Common myeloid progenitor, CD34-positive (primary cell): ENCODE data around the gene HAS3.

ENCODE experiments used
- CTCF ChIA-PET: fragments of 350-600 bp; sonication (Branson Sonifier 250); formaldehyde crosslinking; loops from one replicate; lab custom pipeline; 2021; ENCODE audit warnings: antibody characterized with exemption; lab: Charles Lee
- POLR2A ChIA-PET: fragments of 350-600 bp; sonication (Branson Sonifier 250); formaldehyde crosslinking; loops from one replicate; lab custom pipeline; 2021; ENCODE audit warnings: antibody characterized with exemption; lab: Charles Lee
- DNase-seq, 3 donors: peaks; one replicate each; pipeline versions ENCODE4 v3.0.0 to v3.0.0-alpha.2; 2013
- H3K27ac ChIP-seq, 2 experiments: 1 replicate in 1 of 2; 2 replicates in 1 of 2; pipeline ENCODE4 v1.7.0; 2013; ENCODE audit warnings: inconsistent platforms in 2 of 2, low read length in 2 of 2, mild to moderate bottlenecking in 2 of 2, low read depth in 1 of 2, moderate library complexity in 1 of 2; ENCODE audit not compliant: severe bottlenecking in 2 of 2, insufficient read depth in 1 of 2, poor library complexity in 1 of 2
- H3K27me3 ChIP-seq, 5 experiments: replicated peaks in 2 of 5; 1 replicate in 3 of 5; 2 replicates in 2 of 5; pipeline versions ENCODE4 v1.6.1 to v1.7.0; 2013; ENCODE audit warnings: low read length in 4 of 5, mild to moderate bottlenecking in 2 of 5, moderate library complexity in 2 of 5, inconsistent platforms in 1 of 5; ENCODE audit not compliant: insufficient read depth in 5 of 5, control insufficient read depth in 4 of 5
- H3K36me3 ChIP-seq, 4 experiments: 1 replicate in 2 of 4; 2 replicates in 2 of 4; pipeline versions ENCODE4 v1.6.1 to v1.7.0; 2013; ENCODE audit warnings: low read length in 3 of 4, control low read depth in 1 of 4, mild to moderate bottlenecking in 1 of 4; ENCODE audit not compliant: control insufficient read depth in 4 of 4, insufficient read depth in 4 of 4
- H3K4me1 ChIP-seq, 4 experiments: 1 replicate in 3 of 4; 2 replicates in 1 of 4; pipeline versions ENCODE4 v1.6.1 to v1.7.1; 2013; ENCODE audit warnings: low read length in 3 of 4, mild to moderate bottlenecking in 3 of 4, control low read depth in 1 of 4, inconsistent platforms in 1 of 4, moderate library complexity in 1 of 4; ENCODE audit not compliant: control insufficient read depth in 4 of 4, insufficient read depth in 4 of 4; ENCODE audit errors: control extremely low read depth in 1 of 4
- H3K4me3 ChIP-seq, 7 experiments: 1 replicate in 4 of 7; 2 replicates in 3 of 7; pipeline versions ENCODE4 v1.5.1 to v1.7.0; 2013; ENCODE audit warnings: mild to moderate bottlenecking in 7 of 7, low read length in 6 of 7, moderate library complexity in 6 of 7, inconsistent platforms in 2 of 7, low read depth in 2 of 7, control low read depth in 1 of 7; ENCODE audit not compliant: insufficient read depth in 4 of 7, control insufficient read depth in 1 of 7; ENCODE audit errors: extremely low read depth in 1 of 7
- H3K9me3 ChIP-seq, 5 experiments: 1 replicate in 4 of 5; 2 replicates in 1 of 5; pipeline versions ENCODE4 v1.6.1 to v1.7.1; 2013; ENCODE audit warnings: low read length in 4 of 5, mild to moderate bottlenecking in 2 of 5, inconsistent platforms in 1 of 5, low read depth in 1 of 5, moderate library complexity in 1 of 5; ENCODE audit not compliant: control insufficient read depth in 4 of 5, insufficient read depth in 2 of 5; ENCODE audit errors: control extremely low read depth in 1 of 5
- WGBS: methylation state at CpG from one replicate; pipeline ENCODE4 v1.1.5; 2013; ENCODE audit not compliant: insufficient coverage; 5-methylcytosine and 5-hydroxymethylcytosine counted together

Gene HAS3

DNA sequence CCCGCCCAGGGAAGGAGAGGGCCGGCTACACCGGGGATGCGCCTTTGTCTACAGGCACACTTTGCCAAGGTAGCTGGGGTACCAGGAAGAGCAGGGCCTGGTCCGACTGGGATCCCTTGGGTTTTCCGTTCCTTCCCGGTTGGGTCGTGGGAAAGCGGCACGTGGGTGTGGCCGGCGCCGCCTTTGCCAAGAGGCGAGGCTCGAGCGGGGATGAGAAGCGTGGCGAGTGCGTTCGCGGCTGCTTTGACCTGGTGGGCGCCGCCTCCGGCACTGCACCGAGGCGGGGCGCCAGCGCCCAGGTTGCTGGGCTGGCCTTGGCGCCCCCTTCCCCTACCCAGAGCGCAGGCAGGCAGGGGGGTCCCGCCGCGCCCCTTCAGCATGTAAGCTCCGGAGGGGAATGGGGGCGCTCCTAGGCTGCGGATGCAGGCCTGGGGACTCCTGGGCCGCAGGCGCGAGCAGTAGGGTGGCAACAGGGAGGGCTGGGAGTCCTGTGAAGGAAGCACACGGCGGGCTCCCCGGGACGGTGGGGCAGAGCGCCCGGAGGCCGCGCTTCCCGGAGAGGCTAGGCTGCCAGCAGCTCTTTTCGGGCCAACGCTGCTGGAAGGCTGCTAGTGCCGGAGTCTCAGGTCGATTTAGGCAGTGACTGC, 2.0 kb downstream of the HAS3 start:
- Histone ChIP-seq H3K4me3 (peak overlapping the region in 3 of 7 experiments; percentile 64 to 74 (median 70)), H3K36me3 (peaks cover 0 to 15% (median 9%) of the 10 kb centered on the region in 4 experiments), H3K27me3 (peaks cover 0 to 57% (median 12%) of the 10 kb centered on the region in 5 experiments), H3K4me1 (peaks cover 0 to 43% (median 32%) of the 10 kb centered on the region in 4 experiments), H3K9me3 (no peaks in the 10 kb centered on the region), H3K27ac (no peak overlapping the region)
- ChIA-PET POLR2A (interaction anchor here (0.7 kb wide), 1 partner anchor 22 kb away, joined by 3 read pairs; no protein-coding TSS in a partner anchor), CTCF (interaction anchor here (0.7 to 2.1 kb wide), 4 partner anchors 12 to 28 kb away, joined by 3 to 7 read pairs (median 5); no protein-coding TSS in a partner anchor)
- 12% methylated on average over 34 of the region's 52 CpGs for WGBS
- DNase-seq = peak in 2 of 3 donors; percentile 25 to 28

DNA sequence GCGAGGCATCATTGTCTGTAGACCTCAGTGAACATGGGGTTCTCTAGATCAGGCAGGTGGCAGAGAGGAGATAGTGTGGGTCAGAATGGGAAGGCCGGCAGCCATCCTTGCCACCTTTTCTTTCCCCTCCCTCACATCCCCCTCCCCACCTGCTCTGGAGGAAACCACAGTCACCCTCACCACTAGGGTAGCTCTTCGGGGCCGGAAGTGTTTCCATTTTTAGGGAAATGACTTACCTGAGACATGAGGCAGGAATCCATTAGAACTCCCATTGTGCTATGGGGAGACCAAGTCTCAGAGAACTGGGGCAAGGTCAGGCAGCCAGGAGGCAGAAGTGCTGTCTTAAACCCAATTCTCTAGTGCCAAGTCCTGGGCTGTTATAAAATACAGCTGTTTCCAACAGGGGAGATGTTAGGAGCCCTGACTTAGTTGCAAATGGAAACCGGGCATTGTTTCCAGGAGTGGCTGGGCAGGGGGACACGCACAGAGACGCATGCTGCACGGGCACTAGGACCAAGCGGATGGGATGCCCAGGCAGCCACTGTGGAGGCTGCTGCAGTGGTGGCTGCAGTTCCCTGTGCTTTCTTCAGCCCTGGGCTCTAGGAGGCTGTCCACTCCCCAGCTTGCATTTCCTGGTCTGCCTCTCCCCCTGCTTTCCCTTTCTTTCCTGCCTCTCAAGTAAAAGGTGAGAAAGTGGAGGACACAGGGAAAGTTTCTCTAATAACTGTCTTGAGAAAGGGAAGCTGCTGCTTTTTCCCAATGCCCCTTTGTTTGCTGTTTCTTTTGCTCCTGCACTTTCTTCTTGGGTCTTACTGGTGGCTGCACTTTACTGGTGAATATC, 2.8 kb downstream of the HAS3 start:
- Histone ChIP-seq H3K27me3 (peaks cover 0 to 51% (median 10%) of the 10 kb centered on the region in 5 experiments), H3K4me3 (no peak overlapping the region), H3K9me3 (no peaks in the 10 kb centered on the region), H3K27ac (no peak overlapping the region), H3K4me1 (peaks cover 0 to 43% (median 33%) of the 10 kb centered on the region in 4 experiments), H3K36me3 (peaks cover 0 to 15% (median 9%) of the 10 kb centered on the region in 4 experiments)
- POLR2A ChIA-PET = no interaction called here
- DNase-seq = no peak
- CTCF ChIA-PET = interaction anchor here (0.7 to 2.1 kb wide), 5 partner anchors 11 to 27 kb away, joined by 3 to 7 read pairs (median 3); no protein-coding TSS in a partner anchor
- WGBS = 78% methylated on average over 8 of the region's 9 CpGs

DNA sequence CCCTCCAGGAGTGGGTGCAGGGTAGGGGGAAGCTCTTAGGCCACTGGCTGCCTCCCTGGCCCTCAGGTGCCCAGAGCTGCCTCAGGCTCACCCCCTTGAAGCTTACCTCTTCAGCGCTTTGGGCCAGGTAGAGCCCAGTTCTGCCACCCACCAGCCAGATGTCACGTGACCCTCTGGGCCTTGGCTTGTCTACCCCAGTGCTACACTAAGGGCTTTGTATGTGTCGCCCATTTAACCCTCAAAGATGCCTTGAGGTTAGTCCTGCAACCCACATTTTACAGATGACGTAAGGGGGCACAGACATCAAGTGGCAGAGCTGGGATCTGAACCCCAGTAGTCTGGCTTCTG, 3.4 kb downstream of the HAS3 start:
- CTCF ChIA-PET = interaction anchor here (1.3 to 2.1 kb wide), 3 partner anchors 10 to 20 kb away, joined by 3 to 7 read pairs (median 7); no protein-coding TSS in a partner anchor
- Histone ChIP-seq H3K4me1 (peaks cover 0 to 43% (median 33%) of the 10 kb centered on the region in 4 experiments), H3K27ac (no peak overlapping the region), H3K36me3 (peaks cover 0 to 18% (median 12%) of the 10 kb centered on the region in 4 experiments), H3K27me3 (peaks cover 0 to 51% (median 8%) of the 10 kb centered on the region in 5 experiments), H3K9me3 (no peaks in the 10 kb centered on the region), H3K4me3 (no peak overlapping the region)
- POLR2A ChIA-PET = no interaction called here
- 98% methylated on average over 4 of the region's 4 CpGs for WGBS
- no peak for DNase-seq

DNA sequence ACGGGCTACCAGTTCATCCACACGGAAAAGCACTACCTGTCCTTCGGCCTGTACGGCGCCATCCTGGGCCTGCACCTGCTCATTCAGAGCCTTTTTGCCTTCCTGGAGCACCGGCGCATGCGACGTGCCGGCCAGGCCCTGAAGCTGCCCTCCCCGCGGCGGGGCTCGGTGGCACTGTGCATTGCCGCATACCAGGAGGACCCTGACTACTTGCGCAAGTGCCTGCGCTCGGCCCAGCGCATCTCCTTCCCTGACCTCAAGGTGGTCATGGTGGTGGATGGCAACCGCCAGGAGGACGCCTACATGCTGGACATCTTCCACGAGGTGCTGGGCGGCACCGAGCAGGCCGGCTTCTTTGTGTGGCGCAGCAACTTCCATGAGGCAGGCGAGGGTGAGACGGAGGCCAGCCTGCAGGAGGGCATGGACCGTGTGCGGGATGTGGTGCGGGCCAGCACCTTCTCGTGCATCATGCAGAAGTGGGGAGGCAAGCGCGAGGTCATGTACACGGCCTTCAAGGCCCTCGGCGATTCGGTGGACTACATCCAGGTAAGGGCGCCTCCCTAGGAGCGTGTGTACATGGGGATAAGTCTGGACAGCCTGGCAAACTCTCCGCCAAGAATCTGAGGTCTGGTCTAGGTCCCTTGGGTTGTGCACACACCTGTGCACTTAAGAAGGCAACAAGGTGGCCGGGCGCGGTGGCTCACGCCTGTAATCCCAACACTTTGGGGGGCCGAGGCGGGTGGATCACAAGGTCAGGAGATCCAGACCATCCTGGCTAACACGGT, 4.2 kb downstream of the HAS3 start:
- ChIA-PET POLR2A (no interaction called here), CTCF (interaction anchor here (6.0 kb wide), 1 partner anchor 14 kb away, joined by 71 read pairs; no protein-coding TSS in a partner anchor)
- WGBS = 95% methylated on average over 45 of the region's 48 CpGs
- no peaks in the 10 kb centered on the region for H3K9me3 ChIP-seq
- H3K4me1 ChIP-seq = peaks cover 0 to 43% (median 33%) of the 10 kb centered on the region in 4 experiments
- H3K36me3 ChIP-seq = peaks cover 0 to 26% (median 17%) of the 10 kb centered on the region in 4 experiments
- DNase-seq = no peak
- H3K4me3 ChIP-seq = no peak overlapping the region
- no peak overlapping the region for H3K27ac ChIP-seq
- peaks cover 0 to 50% (median 7%) of the 10 kb centered on the region in 5 experiments for H3K27me3 ChIP-seq

DNA sequence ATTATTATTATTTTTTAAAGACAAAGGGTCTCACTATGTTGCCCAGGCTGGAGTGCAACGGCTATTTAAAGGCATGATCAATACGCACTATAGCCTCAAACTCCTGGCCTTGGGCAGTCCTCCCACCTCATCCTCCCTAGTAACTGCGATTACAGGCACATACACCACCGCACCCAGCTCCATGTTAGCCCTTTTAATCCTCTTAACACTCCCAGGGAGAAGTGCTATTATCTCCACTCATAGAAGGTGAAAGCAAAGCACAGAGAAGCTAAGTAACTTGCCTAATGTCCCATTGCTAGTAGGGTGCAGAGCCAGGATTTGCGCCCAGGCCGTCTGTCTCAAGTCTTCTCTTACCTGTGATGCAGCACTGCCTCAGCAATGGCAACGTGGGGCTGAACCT, 5.0 kb downstream of the HAS3 start:
- Histone ChIP-seq H3K4me1 (peaks cover 0 to 39% (median 30%) of the 10 kb centered on the region in 4 experiments), H3K9me3 (no peaks in the 10 kb centered on the region), H3K4me3 (no peak overlapping the region), H3K27ac (no peak overlapping the region), H3K27me3 (peaks cover 0 to 43% (median 7%) of the 10 kb centered on the region in 5 experiments), H3K36me3 (peaks cover 0 to 33% (median 21%) of the 10 kb centered on the region in 4 experiments)
- no peak for DNase-seq
- 100% methylated on average over 5 of the region's 7 CpGs for WGBS
- POLR2A ChIA-PET = no interaction called here
- CTCF ChIA-PET = interaction anchor here (6.0 kb wide), 1 partner anchor 13 kb away, joined by 71 read pairs; no protein-coding TSS in a partner anchor

DNA sequence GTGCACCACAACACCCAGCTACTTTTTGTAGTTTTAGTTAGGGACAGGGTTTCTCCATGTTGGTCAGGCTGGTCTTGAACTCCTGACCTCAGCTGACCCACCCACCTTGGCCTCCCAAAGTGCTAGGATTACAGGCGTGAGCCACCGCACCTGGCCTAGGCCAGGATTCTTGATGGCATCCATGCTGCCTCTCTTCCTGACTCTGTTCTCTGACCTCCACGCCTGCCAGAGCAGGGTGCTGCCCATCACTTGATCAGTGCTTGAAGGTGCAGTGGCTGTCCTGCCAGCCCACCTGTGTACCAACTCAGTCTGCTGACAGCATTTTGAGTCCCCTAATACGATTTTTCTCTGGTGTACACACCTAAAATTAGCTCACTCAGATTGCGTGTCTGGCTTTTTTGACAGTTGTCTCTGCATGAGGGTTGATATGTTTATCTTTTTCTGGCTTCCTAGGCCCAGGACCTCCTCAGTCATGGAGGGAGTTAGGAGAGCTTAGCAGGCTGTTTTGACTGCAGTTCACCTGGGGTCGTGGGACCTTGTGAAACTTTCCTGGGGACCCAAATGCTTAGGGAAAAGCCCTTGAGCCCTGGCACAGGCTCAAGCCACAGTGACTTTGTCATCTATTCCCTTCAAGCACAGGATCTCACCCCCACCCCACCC, 5.9 kb downstream of the HAS3 start:
- H3K27ac ChIP-seq = no peak overlapping the region
- 78% methylated on average over 4 of the region's 6 CpGs for WGBS
- H3K27me3 ChIP-seq = peaks cover 0 to 36% (median 7%) of the 10 kb centered on the region in 5 experiments
- H3K4me3 ChIP-seq = no peak overlapping the region
- ChIA-PET CTCF (interaction anchor here (0.9 to 6.0 kb wide), 5 partner anchors 10 to 173 kb away, joined by 3 to 71 read pairs (median 3); no protein-coding TSS in a partner anchor), POLR2A (no interaction called here)
- peak in 1 of 3 donors; percentile 26 for DNase-seq
- H3K4me1 ChIP-seq = peaks cover 0 to 32% (median 22%) of the 10 kb centered on the region in 4 experiments
- peaks cover 0 to 42% (median 26%) of the 10 kb centered on the region in 4 experiments for H3K36me3 ChIP-seq
- H3K9me3 ChIP-seq = no peaks in the 10 kb centered on the region
